Prostate gland (tissue), 2 donors: Measurements from ENCODE around the gene FAM50B. TPM values are rescaled to one million over a fixed set of nuclear protein-coding genes. Genes with fewer than 3 reads are reported as not detected.

ENCODE experiments used
- DNase-seq: peaks from one replicate; pipeline ENCODE4 v3.0.0-alpha.2; 2019; ENCODE audit warnings: low spot score
- H3K27ac ChIP-seq, 2 donors: fragments of 200-600 bp; sonication (generic); 2 replicates each; pipeline ENCODE4 v1.5.1; 2017 to 2019
- H3K27me3 ChIP-seq: fragments of 200-600 bp; sonication (generic); replicated peaks from 2 replicates; pipeline ENCODE4 v1.5.1; 2019; ENCODE audit not compliant: insufficient read depth
- H3K36me3 ChIP-seq, 2 donors: fragments of 200-600 bp; sonication (generic); 1 replicate in 1 of 2; 2 replicates in 1 of 2; pipeline versions ENCODE4 v1.5.1 to v1.8.1; 2017 to 2019
- H3K4me1 ChIP-seq: fragments of 200-600 bp; sonication (generic); replicated peaks from 2 replicates; pipeline ENCODE4 v1.5.1; 2019
- H3K4me3 ChIP-seq, 2 donors: fragments of 200-600 bp; sonication (generic); 2 replicates each; pipeline ENCODE4 v1.5.1; 2017 to 2019
- H3K9me3 ChIP-seq: fragments of 200-600 bp; sonication (generic); 2 replicates; pipeline ENCODE4 v1.5.1; 2017
- POLR2A ChIP-seq: fragments of 450-650 bp; IDR thresholded peaks from one replicate; pipeline ENCODE4 v1.6.1; 2016; ENCODE audit warnings: antibody characterized with exemption, mild to moderate bottlenecking
- POLR2AphosphoS5 ChIP-seq: sonication (generic); formaldehyde crosslinking; IDR thresholded peaks from one replicate; pipeline ENCODE4 v1.6.1; 2017; ENCODE audit warnings: antibody characterized with exemption
- WGBS: methylation state at CpG from one replicate; pipeline ENCODE4 v1.1.5; 2018; 5-methylcytosine and 5-hydroxymethylcytosine counted together
- intact Hi-C: fragments of 100-400 bp; cut with DNase I; formaldehyde crosslinking; loops from one replicate; pipeline ENCODE4 v1.14.2; 2022
- total RNA-seq, 2 donors: library from RNA; depleted of rRNA; stranded (reverse); fragments of >200 nt; gene quantifications; one replicate each; pipeline ENCODE4 v1.1.0, GENCODE V29; 2016
- TF ChIP-seq, protein P1 (sequence below), 4 experiments: fragments of 200-600 bp in 2 of 4; fragments of 450-650 bp in 2 of 4; sonication (generic) in 2 of 4; IDR thresholded peaks; 1 replicate in 3 of 4; 2 replicates in 1 of 4; pipeline ENCODE4 v1.5.1; 2016 to 2019; ENCODE audit warnings: antibody characterized with exemption in 4 of 4, mild to moderate bottlenecking in 2 of 4, moderate library complexity in 2 of 4

FAM50B gene
- total RNA-seq, 2 donors from 2014 or later = 14.2 to 36.4 TPM

DNA sequence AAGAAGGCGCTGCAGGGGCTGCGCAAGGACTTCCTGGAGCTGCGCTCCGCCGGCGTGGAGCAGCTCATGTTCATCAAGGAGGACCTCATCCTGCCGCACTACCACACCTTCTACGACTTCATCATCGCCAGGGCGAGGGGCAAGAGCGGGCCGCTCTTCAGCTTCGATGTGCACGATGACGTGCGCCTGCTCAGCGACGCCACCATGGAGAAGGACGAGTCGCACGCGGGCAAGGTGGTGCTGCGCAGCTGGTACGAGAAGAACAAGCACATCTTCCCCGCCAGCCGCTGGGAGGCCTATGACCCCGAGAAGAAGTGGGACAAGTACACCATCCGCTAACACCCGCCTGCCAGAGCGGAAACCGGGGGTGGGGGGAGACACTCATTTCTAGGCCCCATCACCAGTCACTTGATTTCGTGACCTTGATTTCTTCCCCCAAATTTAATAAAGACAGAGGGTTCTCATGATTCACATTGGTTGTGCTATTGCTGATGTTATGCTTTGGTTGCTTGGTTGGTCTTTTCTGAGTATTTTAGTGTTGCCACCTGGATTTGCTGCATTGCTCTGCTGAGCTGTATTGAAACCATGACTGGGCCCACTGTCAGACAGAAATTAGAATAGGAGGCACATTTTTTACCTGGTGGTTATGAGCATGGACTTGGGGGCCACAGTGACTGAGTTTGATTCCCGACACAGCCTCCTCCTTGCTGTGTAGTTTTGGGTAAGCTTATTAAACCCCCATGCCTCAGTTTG, 1.5 kb downstream of the FAM50B start:
- Histone ChIP-seq H3K36me3 (no peaks in the 10 kb centered on the region), H3K27me3 (no peaks in the 10 kb centered on the region), H3K9me3 (no peaks in the 10 kb centered on the region), H3K27ac (no peak overlapping the region), H3K4me1 (no peaks in the 10 kb centered on the region), H3K4me3 (no peak overlapping the region)
- 97% methylated on average over 33 of the region's 33 CpGs for WGBS
- intact Hi-C loops = loop anchor here (10.0 kb wide), 1 partner anchor 134 kb away; no protein-coding TSS in a partner anchor
- DNase-seq = no peak
- TF ChIP-seq POLR2AphosphoS5 = no peak
- TF ChIP-seq, protein P1, sequence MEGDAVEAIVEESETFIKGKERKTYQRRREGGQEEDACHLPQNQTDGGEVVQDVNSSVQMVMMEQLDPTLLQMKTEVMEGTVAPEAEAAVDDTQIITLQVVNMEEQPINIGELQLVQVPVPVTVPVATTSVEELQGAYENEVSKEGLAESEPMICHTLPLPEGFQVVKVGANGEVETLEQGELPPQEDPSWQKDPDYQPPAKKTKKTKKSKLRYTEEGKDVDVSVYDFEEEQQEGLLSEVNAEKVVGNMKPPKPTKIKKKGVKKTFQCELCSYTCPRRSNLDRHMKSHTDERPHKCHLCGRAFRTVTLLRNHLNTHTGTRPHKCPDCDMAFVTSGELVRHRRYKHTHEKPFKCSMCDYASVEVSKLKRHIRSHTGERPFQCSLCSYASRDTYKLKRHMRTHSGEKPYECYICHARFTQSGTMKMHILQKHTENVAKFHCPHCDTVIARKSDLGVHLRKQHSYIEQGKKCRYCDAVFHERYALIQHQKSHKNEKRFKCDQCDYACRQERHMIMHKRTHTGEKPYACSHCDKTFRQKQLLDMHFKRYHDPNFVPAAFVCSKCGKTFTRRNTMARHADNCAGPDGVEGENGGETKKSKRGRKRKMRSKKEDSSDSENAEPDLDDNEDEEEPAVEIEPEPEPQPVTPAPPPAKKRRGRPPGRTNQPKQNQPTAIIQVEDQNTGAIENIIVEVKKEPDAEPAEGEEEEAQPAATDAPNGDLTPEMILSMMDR (IDR thresholded peaks at IDR 0.05) = no peak
- no peak for TF ChIP-seq POLR2A

DNA sequence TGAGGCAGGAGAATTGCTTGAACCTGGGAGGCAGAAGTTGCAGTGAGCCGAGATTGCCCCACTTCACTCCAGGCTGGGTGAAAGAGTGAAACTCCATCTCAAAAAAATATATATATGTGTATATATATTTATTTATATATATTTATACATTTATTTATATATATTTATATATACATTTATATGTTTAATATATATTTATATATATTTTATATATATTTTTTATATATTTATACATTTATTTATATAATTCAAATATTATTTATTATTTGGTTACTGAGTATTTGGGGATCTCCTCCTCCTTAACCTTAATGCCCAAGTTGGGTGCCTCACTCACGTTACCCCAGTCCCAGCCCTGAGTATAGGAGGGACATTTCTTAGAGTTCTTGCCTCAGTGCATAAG, 2.7 kb downstream of the FAM50B start:
- DNase-seq = no peak
- WGBS = 94% methylated on average over 1 of the region's 2 CpGs

DNA sequence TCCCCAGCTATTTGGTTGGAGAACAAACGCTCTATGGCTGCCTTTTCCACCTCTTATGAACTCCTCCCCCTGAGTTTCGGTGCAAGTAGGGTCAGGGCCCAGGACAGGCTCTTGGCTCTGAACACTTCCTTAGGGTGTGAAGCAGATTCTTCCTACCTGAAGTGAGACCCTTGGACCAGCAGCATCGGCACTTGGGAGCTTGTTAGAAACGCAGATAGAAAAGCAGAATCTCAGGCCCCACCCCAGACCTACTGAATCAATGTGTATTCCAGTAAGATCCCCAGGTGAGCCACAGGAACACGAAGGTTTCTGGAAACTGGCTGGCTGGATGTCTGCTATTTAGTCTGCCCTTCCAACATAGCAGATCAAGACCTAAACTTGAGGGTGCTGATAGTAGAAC, 3.2 kb downstream of the FAM50B start:
- Histone ChIP-seq H3K36me3 (no peaks in the 10 kb centered on the region), H3K4me3 (no peak overlapping the region), H3K27ac (no peak overlapping the region), H3K9me3 (no peaks in the 10 kb centered on the region), H3K4me1 (no peaks in the 10 kb centered on the region), H3K27me3 (no peaks in the 10 kb centered on the region)
- DNase-seq = no peak
- 73% methylated on average over 5 of the region's 5 CpGs for WGBS
- intact Hi-C loops = loop anchor here (10.0 kb wide), 1 partner anchor 132 kb away; no protein-coding TSS in a partner anchor
- TF ChIP-seq POLR2AphosphoS5 = no peak
- no peak for TF ChIP-seq POLR2A
- TF ChIP-seq, protein P1 (IDR thresholded peaks at IDR 0.05) = no peak

More for the DNA sequence above, 2.7 kb downstream of the FAM50B start:
- Histone ChIP-seq H3K4me3 (no peak overlapping the region), H3K9me3 (no peaks in the 10 kb centered on the region), H3K27me3 (no peaks in the 10 kb centered on the region), H3K36me3 (no peaks in the 10 kb centered on the region), H3K27ac (no peak overlapping the region), H3K4me1 (no peaks in the 10 kb centered on the region)
- no peak for TF ChIP-seq POLR2A
- TF ChIP-seq, protein P1 (IDR thresholded peaks at IDR 0.05) = no peak
- TF ChIP-seq POLR2AphosphoS5 = no peak
- intact Hi-C loops = loop anchor here (10.0 kb wide), 1 partner anchor 133 kb away; no protein-coding TSS in a partner anchor

DNA sequence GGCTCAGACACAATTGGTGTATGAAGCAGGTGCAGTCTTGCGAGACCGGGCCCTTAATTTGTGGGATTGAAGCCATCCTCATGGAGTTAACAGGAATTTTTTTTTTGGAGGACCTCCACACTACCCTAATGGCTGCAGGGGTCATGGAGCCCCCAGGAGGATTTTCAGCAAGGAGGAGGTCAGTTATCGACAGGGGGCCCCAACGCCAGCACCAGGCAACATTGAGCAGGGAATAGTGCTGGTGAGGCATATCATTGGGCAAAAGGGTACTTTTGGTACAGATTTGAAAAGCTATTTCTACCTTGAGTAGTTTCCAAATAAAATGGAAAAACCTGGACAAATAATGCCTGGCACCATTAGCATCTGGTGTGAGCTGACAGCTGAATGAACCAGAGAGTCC, 6.7 kb downstream of the FAM50B start:
- TF ChIP-seq, protein P1 (IDR thresholded peaks at IDR 0.05) = no peak
- TF ChIP-seq POLR2AphosphoS5 (no peak), POLR2A (no peak)
- Histone ChIP-seq H3K4me3 (no peak overlapping the region), H3K27me3 (no peaks in the 10 kb centered on the region), H3K36me3 (no peaks in the 10 kb centered on the region), H3K27ac (no peak overlapping the region), H3K9me3 (no peaks in the 10 kb centered on the region), H3K4me1 (no peaks in the 10 kb centered on the region)
- WGBS = 95% methylated on average over 4 of the region's 4 CpGs
- no peak for DNase-seq
- intact Hi-C loops = loop anchor here (10.0 kb wide), 1 partner anchor 129 kb away; no protein-coding TSS in a partner anchor

DNA sequence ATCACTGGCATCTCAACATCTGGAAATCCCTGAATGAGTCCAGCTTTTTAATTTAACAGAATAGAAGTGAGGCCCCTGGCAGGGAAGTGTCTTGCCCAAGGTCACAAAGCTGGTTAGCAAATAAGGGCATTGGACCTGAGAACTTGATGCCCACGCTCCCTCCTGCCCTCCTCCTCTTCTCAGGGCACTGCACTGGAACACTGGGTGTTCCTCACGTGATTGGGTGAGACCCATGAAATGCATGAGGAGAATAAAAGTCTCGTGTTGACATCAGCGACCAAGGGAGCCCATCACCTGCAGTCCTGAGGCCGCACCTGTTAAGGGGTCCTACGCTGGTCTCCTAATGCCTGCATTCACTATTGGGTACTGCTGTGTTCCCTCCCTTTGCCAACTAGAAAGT, 7.4 kb downstream of the FAM50B start:
- Histone ChIP-seq H3K4me3 (no peak overlapping the region), H3K27ac (no peak overlapping the region), H3K27me3 (no peaks in the 10 kb centered on the region), H3K4me1 (no peaks in the 10 kb centered on the region), H3K36me3 (no peaks in the 10 kb centered on the region), H3K9me3 (no peaks in the 10 kb centered on the region)
- no peak for DNase-seq
- intact Hi-C loops = loop anchor here (10.0 kb wide), 1 partner anchor 128 kb away; no protein-coding TSS in a partner anchor
- TF ChIP-seq, protein P1 (IDR thresholded peaks at IDR 0.05) = no peak
- TF ChIP-seq POLR2AphosphoS5 (no peak), POLR2A (no peak)
- WGBS = 82% methylated on average over 6 of the region's 6 CpGs
